Neural progenitor cell (in vitro differentiated cells): ENCODE measurements around the gene OTOP2. TPM values are rescaled to one million over a fixed set of nuclear protein-coding genes. Genes with fewer than 3 reads are reported as not detected.

Experiments
- DNase-seq: peaks from one replicate; pipeline ENCODE4 v3.0.0-alpha.2; 2016; ENCODE audit warnings: low spot score
- H2AFZ ChIP-seq: fragments of 200-600 bp; sonication (generic); replicated peaks from 2 replicates; pipeline ENCODE4 v1.6.1; 2016; ENCODE audit warnings: antibody characterized with exemption
- H3F3A ChIP-seq: fragments of 200-600 bp; sonication (generic); 2 replicates; pipeline ENCODE4 v1.6.1; 2016; ENCODE audit warnings: antibody characterized with exemption, low read depth
- H3K27ac ChIP-seq: fragments of 200-600 bp; sonication (generic); 2 replicates; pipeline ENCODE4 v1.5.1; 2016; ENCODE audit warnings: mild to moderate bottlenecking
- H3K27me3 ChIP-seq: fragments of 200-600 bp; sonication (generic); 2 replicates; pipeline ENCODE4 v1.6.1; 2016; ENCODE audit warnings: mild to moderate bottlenecking, moderate library complexity
- H3K36me3 ChIP-seq: fragments of 200-600 bp; sonication (generic); 2 replicates; pipeline ENCODE4 v1.5.1; 2016
- H3K4me1 ChIP-seq: fragments of 200-600 bp; sonication (generic); 2 replicates; pipeline ENCODE4 v1.6.1; 2016; ENCODE audit warnings: mixed run types
- H3K4me2 ChIP-seq: fragments of 200-600 bp; sonication (generic); 2 replicates; pipeline ENCODE4 v1.6.1; 2016
- H3K4me3 ChIP-seq: fragments of 200-600 bp; sonication (generic); 2 replicates; pipeline ENCODE4 v1.5.1; 2016
- H3K79me2 ChIP-seq: fragments of 200-600 bp; sonication (generic); 2 replicates; pipeline ENCODE4 v1.6.1; 2016; ENCODE audit warnings: low read depth
- H3K9ac ChIP-seq: fragments of 200-600 bp; sonication (generic); 2 replicates; pipeline ENCODE4 v1.6.1; 2016
- H3K9me3 ChIP-seq: fragments of 200-600 bp; sonication (generic); 2 replicates; pipeline ENCODE4 v1.5.1; 2016; ENCODE audit warnings: low read depth
- H4K20me1 ChIP-seq: fragments of 200-600 bp; sonication (generic); 2 replicates; pipeline ENCODE4 v1.6.1; 2016; ENCODE audit warnings: low read depth
- H3K27ac Mint-ChIP-seq: 3 replicates; pipeline ENCODE4 v1.8.0; 2021; ENCODE audit warnings: mixed read lengths
- H3K27me3 Mint-ChIP-seq: 2 replicates; pipeline ENCODE4 v1.8.0; 2022; ENCODE audit warnings: low read depth, mild to moderate bottlenecking, inconsistent platforms, moderate library complexity, mixed read lengths; ENCODE audit not compliant: insufficient read depth
- H3K36me3 Mint-ChIP-seq: 3 replicates; pipeline ENCODE4 v1.8.0; 2021; ENCODE audit warnings: mixed read lengths
- H3K4me1 Mint-ChIP-seq: 3 replicates; pipeline ENCODE4 v1.8.0; 2021; ENCODE audit warnings: mixed read lengths
- H3K4me3 Mint-ChIP-seq: 3 replicates; pipeline ENCODE4 v1.8.0; 2021; ENCODE audit warnings: mild to moderate bottlenecking, moderate library complexity, mixed read lengths
- H3K9me3 Mint-ChIP-seq: 3 replicates; pipeline ENCODE4 v1.8.0; 2020; ENCODE audit warnings: mixed read lengths
- EZH2 ChIP-seq: fragments of 200-600 bp; sonication (generic); IDR thresholded peaks from 2 replicates; pipeline ENCODE4 v1.6.1; 2017; ENCODE audit warnings: antibody characterized with exemption, mild to moderate bottlenecking, moderate library complexity
- EZH2phosphoT487 ChIP-seq: fragments of 200-600 bp; sonication (generic); IDR thresholded peaks from 2 replicates; pipeline ENCODE4 v1.6.1; 2017; ENCODE audit warnings: antibody characterized with exemption
- total RNA-seq: library from RNA; depleted of rRNA; stranded (reverse); fragments of >200 nt; gene quantifications from 2 replicates; pipeline ENCODE4 v1.2.3, GENCODE V29; 2015; ENCODE audit warnings: low replicate concordance
- TF ChIP-seq, protein P1 (sequence below): fragments of 200-600 bp; sonication (generic); IDR thresholded peaks from 2 replicates; pipeline ENCODE4 v1.5.1; 2017; ENCODE audit warnings: antibody characterized with exemption, mild to moderate bottlenecking

The OTOP2 gene
- total RNA-seq, 1 donor from 2014 or later: not detected

DNA sequence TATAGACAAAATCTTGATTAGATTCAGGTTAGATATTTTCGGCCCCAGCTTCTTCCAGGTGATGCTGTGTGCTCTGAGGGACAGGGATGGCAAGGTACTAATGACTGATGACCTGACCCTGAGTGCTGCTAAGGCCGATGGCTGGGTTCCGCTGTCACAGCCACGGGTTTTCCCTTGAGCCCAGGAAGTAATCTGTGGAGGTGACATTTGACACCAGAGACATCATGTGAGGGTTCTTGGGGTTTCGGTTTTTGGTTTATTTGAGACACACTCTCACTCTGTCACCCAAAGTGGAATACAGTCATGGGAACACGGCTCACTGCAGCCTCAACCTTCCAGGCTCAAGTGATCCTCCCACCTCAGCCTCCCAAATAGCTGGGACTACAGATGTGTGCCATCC lies 21.5 kb downstream of the OTOP2 start:
- Histone ChIP-seq H3K36me3 (no peaks in the 10 kb centered on the region), H3K9me3 (no peaks in the 10 kb centered on the region), H3K4me2 (no peak overlapping the region), H2AFZ (no peak overlapping the region), H3K9ac (no peak overlapping the region), H3K27ac (no peak overlapping the region), H4K20me1 (no peaks in the 10 kb centered on the region), H3F3A (no peaks in the 10 kb centered on the region), H3K27me3 (peaks cover 19% of the 10 kb centered on the region), H3K4me3 (no peak overlapping the region), H3K4me1 (no peaks in the 10 kb centered on the region), H3K79me2 (no peaks in the 10 kb centered on the region)
- no peaks in the 10 kb centered on the region for H3K4me1 Mint-ChIP-seq
- no peak overlapping the region for H3K27ac Mint-ChIP-seq
- H3K4me3 Mint-ChIP-seq: no peak overlapping the region
- no peaks in the 10 kb centered on the region for H3K36me3 Mint-ChIP-seq
- H3K9me3 Mint-ChIP-seq: no peaks in the 10 kb centered on the region
- no peak for DNase-seq
- peaks cover 27% of the 10 kb centered on the region for H3K27me3 Mint-ChIP-seq
- no peak for TF ChIP-seq EZH2
- TF ChIP-seq, protein P1, sequence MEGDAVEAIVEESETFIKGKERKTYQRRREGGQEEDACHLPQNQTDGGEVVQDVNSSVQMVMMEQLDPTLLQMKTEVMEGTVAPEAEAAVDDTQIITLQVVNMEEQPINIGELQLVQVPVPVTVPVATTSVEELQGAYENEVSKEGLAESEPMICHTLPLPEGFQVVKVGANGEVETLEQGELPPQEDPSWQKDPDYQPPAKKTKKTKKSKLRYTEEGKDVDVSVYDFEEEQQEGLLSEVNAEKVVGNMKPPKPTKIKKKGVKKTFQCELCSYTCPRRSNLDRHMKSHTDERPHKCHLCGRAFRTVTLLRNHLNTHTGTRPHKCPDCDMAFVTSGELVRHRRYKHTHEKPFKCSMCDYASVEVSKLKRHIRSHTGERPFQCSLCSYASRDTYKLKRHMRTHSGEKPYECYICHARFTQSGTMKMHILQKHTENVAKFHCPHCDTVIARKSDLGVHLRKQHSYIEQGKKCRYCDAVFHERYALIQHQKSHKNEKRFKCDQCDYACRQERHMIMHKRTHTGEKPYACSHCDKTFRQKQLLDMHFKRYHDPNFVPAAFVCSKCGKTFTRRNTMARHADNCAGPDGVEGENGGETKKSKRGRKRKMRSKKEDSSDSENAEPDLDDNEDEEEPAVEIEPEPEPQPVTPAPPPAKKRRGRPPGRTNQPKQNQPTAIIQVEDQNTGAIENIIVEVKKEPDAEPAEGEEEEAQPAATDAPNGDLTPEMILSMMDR: no peak
- no peak for TF ChIP-seq EZH2phosphoT487

DNA sequence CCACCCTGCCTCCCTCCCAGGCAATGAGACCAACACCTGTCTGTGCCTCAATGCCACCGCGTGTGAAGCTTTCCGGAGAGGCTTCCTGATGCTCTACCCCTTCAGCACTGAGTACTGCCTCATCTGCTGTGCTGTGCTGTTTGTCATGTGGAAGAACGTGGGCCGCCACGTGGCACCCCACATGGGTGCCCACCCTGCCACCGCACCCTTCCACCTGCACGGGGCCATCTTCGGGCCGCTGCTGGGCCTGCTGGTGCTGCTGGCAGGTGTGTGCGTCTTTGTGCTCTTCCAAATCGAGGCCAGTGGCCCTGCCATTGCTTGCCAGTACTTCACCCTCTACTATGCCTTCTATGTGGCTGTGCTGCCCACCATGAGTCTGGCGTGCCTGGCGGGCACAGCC lies 22.6 kb downstream of the OTOP2 start:
- Mint-ChIP-seq H3K4me3 (no peak overlapping the region), H3K36me3 (no peaks in the 10 kb centered on the region), H3K4me1 (no peaks in the 10 kb centered on the region), H3K27ac (no peak overlapping the region), H3K9me3 (no peaks in the 10 kb centered on the region), H3K27me3 (peaks cover 33% of the 10 kb centered on the region)
- Histone ChIP-seq H3K27ac (no peak overlapping the region), H3K4me3 (no peak overlapping the region), H3F3A (no peaks in the 10 kb centered on the region), H3K79me2 (no peaks in the 10 kb centered on the region), H4K20me1 (no peaks in the 10 kb centered on the region), H3K4me2 (no peak overlapping the region), H3K4me1 (no peaks in the 10 kb centered on the region), H3K27me3 (peaks cover 8% of the 10 kb centered on the region), H2AFZ (no peak overlapping the region), H3K36me3 (no peaks in the 10 kb centered on the region), H3K9me3 (no peaks in the 10 kb centered on the region), H3K9ac (no peak overlapping the region)
- no peak for DNase-seq
- TF ChIP-seq EZH2 (no peak), EZH2phosphoT487 (no peak)
- TF ChIP-seq, protein P1: no peak

DNA sequence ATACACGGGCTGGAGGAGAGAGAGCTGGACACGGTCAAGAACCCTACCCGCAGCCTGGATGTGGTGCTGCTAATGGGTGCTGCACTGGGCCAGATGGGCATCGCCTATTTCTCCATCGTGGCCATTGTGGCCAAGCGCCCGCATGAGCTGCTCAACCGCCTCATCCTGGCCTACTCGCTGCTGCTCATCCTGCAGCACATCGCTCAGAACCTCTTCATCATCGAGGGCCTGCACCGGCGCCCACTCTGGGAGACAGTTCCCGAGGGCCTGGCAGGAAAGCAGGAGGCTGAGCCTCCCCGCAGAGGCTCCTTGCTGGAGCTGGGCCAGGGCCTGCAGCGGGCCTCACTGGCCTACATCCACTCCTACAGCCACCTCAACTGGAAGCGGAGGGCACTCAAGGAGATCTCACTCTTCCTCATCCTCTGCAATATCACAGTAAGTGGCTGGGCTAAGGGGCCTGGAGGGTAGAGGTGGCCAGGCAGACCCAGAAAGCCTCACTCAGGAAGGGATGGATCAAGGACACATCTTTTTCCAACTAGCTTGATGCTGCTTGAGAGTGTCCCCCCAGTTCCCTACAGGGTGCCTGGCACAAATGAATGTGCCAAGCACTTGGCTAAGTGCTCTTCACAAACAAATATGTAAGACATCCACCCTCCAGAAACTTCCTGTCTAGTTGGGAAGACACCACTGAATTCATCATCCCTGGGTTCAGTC lies 23.1 kb downstream of the OTOP2 start:
- Histone ChIP-seq H3K4me3 (no peak overlapping the region), H2AFZ (no peak overlapping the region), H3K79me2 (no peaks in the 10 kb centered on the region), H3K4me2 (no peak overlapping the region), H3K36me3 (no peaks in the 10 kb centered on the region), H3K9me3 (no peaks in the 10 kb centered on the region), H3K9ac (no peak overlapping the region), H3F3A (no peaks in the 10 kb centered on the region), H4K20me1 (no peaks in the 10 kb centered on the region), H3K27ac (no peak overlapping the region), H3K27me3 (peaks cover 8% of the 10 kb centered on the region), H3K4me1 (no peaks in the 10 kb centered on the region)
- DNase-seq: no peak
- H3K36me3 Mint-ChIP-seq: no peaks in the 10 kb centered on the region
- peaks cover 32% of the 10 kb centered on the region for H3K27me3 Mint-ChIP-seq
- no peak overlapping the region for H3K4me3 Mint-ChIP-seq
- no peak overlapping the region for H3K27ac Mint-ChIP-seq
- no peak for TF ChIP-seq EZH2phosphoT487
- TF ChIP-seq EZH2: no peak
- TF ChIP-seq, protein P1: no peak
- H3K9me3 Mint-ChIP-seq: no peaks in the 10 kb centered on the region
- H3K4me1 Mint-ChIP-seq: no peaks in the 10 kb centered on the region
